ENCODE results near the gene MACROH2A1.

MACROH2A1 gene

GRCh38 chr5:135355169-135355568, 43.9 kb downstream of the MACROH2A1 start:
- no peak for DNase-seq (ENCODE audit: low read depth in 2 of 2)

- no peak for DNase-seq (ENCODE audit: low read depth in 2 of 2)
Measured at GRCh38 chr5:135353952-135354721, 44.9 kb downstream of the MACROH2A1 start.

GRCh38 chr5:135350536-135350935, 48.5 kb downstream of the MACROH2A1 start:
- no peak for DNase-seq (ENCODE audit: low read depth in 2 of 2)

DNA sequence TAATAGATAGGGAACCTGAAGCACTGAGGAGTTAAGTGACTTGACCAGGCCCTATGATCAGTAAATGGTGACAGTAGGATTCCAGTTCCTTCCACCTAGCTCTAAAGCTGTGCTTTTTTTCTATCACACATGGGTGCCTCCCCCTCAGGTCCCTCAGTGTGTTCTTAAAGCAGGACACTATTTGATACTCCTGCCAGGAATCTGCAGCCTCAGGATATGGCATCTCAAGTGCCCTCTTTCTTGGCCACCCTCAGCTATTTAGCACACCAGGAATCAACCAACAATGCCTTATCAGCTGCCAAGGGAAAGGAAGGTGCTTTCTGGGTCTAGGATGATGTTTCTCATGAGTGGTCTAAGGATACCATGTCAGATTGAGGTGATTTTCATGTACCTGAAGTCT, 49.1 kb downstream of the MACROH2A1 start:
- no peak for DNase-seq (ENCODE audit: low read depth in 2 of 2)

GRCh38 chr5:135349451-135349850, 49.6 kb downstream of the MACROH2A1 start:
- no peak for DNase-seq (ENCODE audit: low read depth in 2 of 2)

GRCh38 chr5:135348918-135349317, 50.1 kb downstream of the MACROH2A1 start:
- no peak for DNase-seq (ENCODE audit: low read depth in 2 of 2)

- no peak for DNase-seq (ENCODE audit: low read depth in 2 of 2)
Measured at GRCh38 chr5:135347392-135347791, 51.6 kb downstream of the MACROH2A1 start.

DNA sequence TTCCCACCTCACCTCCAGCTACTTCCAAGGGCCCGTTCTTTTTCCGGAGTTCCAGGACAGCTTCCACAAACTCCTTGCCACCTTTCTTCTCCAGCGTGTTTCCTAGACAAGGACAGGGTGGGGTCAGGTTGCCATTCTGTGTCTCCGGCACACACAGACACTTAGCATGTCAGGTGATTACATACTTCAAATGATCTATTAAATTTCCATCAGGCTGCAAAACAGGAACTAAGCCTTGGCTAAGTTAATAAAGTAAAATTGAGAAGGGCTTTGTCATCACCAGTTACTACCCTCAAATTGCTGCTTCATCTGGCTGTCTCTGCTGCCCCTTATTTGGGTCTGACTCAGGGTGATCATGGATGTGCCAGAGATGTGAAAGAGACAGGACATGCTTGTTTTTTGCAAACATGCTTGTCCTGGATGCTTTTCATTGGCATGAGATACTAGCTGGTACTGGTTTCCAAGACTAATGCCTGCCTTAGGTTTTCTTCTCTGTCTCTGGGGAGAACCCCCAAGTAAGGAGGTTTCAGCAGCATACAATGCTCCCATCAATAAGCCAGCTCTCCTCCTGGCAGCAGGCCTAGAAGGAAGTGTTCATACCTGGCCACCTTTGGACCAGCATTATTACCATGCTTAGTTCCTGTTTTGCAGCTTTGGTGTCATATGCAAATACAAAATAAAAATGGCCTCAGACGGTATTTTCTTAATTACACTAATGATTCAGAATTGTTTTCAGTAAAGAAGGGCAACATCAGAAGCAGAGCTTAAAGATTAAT, 52.9 kb downstream of the MACROH2A1 start:
- DNase-seq (ENCODE audit: low read depth in 2 of 2) = no peak

DNA sequence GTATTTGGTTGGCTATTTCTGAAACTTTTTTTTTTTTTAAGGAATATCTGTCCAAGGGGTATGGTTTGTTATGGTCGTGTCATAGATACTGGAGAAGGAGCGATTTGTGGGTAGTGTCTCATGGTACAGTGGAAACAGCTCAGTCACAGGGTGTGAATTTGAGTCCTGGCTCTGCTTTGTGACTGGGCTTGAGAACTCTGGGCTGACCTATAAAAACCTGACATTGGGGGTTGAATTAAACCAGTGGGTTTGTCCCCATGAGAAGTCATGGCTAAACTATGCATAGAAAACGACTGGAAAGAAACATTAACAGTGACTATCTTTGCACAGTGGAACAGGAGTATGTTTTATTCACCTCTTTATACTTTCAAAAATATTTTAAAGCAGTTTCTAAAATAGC, 54.7 kb downstream of the MACROH2A1 start:
- no peak for DNase-seq (ENCODE audit: low read depth in 2 of 2)

DNA sequence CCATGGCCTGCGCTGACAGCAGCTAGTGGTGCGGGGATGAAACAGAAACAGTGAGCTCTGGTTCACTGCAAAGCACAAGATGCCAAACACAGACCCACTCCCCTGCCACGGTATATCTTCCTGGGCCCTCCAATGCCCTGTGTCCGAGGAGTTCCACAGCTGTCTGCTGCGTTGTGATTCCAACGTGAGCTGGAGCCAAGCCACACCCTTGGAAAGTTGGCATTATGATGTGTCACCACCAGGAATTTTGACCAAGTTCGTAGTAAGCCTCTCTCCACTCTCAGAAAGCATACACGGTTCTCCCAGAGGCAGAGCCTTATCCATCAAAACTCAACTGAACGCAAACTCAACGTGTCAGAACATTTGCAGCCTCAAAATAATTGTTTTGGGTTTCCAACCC, 55.6 kb downstream of the MACROH2A1 start:
- DNase-seq (ENCODE audit: low read depth in 2 of 2) = no peak

- no peak for DNase-seq (ENCODE audit: low read depth in 2 of 2)
Measured at GRCh38 chr5:135342551-135342875, 56.5 kb downstream of the MACROH2A1 start.

DNA sequence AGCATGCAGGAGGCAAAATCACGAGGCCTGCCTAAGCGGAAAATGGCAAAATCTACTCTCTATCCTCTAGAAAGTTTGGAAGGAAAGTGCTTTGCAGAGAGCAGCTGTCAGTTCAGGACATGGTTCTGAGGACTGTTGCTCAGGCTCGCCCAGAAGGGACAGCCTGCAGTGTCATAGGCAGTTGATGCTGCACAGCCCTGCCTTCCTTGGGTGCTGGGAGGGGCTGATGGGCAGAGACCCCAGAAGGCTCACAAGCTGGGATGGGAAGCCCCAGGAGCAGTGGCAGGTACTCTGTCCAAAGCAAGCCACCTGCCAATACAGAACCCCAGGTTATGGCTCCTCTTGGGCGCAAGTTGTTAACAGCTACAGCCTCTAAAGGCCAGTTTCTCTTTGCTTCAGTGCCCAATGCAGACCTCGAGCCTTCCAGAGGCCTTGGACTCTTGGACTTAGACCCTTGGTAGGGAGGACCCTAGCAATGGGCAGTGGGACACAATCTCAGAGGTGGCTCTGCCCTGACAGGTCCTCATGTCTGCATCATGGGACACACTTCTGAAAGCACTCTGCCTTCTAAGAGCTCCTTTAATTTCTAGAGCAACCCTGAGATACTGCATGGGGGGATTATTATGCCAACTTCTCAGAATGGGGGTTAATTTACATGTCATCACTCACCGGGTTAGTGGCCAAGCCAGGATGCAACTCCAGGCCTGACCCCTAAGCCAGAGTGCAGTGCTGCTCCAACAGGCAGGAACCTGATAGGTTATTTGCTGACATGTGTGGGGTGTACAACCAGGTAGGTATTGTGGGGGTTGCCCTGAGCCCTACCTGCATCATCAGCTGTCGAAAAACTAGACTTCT, 57.1 kb downstream of the MACROH2A1 start:
- DNase-seq (ENCODE audit: low read depth in 2 of 2) = no peak

GRCh38 chr5:135341016-135341666, 57.9 kb downstream of the MACROH2A1 start:
- DNase-seq (ENCODE audit: low read depth in 2 of 2) = no peak

DNA sequence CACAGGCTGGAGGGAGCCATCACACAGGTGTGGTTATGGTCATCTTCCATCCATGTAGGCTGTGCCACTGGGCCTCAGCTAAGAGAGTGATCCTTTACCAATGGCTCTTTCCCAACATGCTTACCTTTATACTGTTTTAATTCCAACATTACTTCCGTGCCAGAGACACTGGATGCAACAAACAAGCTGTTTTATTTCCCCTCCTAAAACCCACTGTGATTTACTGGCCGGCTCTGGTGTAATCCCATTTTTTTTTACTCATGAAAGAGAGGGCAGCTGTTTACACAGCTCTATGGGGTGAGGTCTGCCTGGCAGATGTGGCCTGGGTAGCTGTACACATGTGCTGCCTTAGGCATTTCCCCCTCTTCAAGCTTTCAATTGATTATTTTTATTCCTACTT, 58.5 kb downstream of the MACROH2A1 start:
- no peak for DNase-seq (ENCODE audit: low read depth in 2 of 2)

DNA sequence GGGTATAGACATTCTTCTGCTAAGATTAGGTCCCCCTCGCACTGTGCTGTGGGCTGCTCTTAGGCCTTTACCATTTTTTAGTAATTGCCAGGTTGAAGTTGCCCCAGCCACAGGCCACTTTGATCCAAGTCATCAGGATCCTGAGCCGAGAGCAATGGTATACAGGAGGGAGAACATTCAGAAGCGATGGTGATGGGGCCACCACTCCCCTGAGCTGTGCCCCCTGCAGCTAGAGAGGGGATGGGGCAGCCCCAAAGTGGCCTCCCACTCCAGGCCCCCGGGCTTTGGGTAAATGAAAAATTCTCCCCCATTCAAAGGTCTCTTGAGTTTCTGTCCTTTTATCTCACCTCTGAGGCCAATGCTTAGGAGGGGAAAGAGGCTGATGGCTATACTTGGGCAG, 59.4 kb downstream of the MACROH2A1 start:
- DNase-seq (ENCODE audit: low read depth in 2 of 2) = no peak

- no peak for DNase-seq (ENCODE audit: low read depth in 2 of 2)
Measured at GRCh38 chr5:135339189-135339588, 59.8 kb downstream of the MACROH2A1 start.

DNA sequence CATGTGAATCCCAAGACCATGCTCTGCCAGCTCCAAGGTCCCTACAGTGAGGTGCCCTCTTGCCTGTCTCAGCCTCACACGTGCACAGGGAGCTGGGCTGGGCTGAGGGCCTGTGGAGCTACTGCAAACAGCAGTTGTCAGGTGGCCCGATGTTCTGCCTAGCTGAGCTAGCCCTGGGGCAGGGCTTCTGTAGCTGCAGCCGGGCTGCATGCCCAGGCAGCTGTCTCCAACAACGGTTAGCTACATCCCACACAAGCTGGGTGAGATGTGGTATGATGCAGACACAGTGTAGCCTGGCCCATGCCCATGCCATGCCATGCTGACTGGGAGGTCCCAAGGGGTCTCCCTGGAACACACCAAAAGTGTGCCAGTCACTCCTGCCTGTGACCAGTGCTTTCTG, 62.0 kb downstream of the MACROH2A1 start:
- no peak for DNase-seq (ENCODE audit: low read depth in 2 of 2)

GRCh38 chr5:135335031-135335828, 63.8 kb downstream of the MACROH2A1 start:
- no peak for DNase-seq (ENCODE audit: low read depth in 2 of 2)

- no peak for DNase-seq (ENCODE audit: low read depth in 2 of 2)
Measured at GRCh38 chr5:135333732-135334515, 65.1 kb downstream of the MACROH2A1 start.

DNA sequence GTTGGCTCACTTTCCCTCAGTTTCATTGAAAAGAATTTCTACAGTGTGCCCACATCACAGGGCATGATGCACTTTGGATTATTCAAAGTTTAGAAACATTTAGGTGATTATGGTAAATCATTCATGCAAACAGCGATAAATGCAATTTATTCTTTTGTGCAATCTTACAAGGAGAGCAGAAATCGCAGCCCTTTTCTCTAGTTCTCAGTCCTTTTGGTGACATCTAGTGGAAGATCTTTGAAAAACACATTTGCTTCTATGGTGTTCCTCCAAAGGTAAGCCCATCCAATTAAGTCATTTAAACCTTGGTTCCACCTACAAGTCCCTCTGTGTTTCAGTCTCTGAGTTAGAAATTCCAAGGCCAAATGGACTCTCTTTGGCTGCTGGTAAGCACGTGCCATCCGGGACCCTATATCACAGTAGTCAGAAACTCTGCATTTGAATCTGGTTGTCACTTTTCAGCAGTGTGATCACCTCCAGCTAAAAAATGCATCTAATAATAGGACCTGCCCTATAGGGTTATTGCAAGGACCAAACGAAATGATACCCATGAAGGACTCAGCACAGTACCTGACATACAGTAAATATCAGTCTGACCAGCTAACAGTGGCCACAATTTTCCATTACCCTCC, 66.4 kb downstream of the MACROH2A1 start:
- no peak for DNase-seq (ENCODE audit: low read depth in 2 of 2)

Measured in activated CD4-positive, alpha-beta T cell treated with anti-CD3 and anti-CD28 coated beads for 24 hours (primary cell).